OCI-M1 (cell line): ENCODE results near the gene REEP1.

Source experiments
- DNase-seq: peaks from one replicate; lab custom pipeline; 2025; lab: John Stamatoyannopoulos, UW

The REEP1 gene

GRCh38 chr2:86305915-86306254 is 31.5 kb downstream of the REEP1 start:
- DNase-seq: no peak

- no peak for DNase-seq
Measured at GRCh38 chr2:86305195-86305914, 32.1 kb downstream of the REEP1 start.

GRCh38 chr2:86304416-86304815 is 33.0 kb downstream of the REEP1 start:
- DNase-seq: no peak

- DNase-seq: no peak
Measured at GRCh38 chr2:86302320-86302719, 35.1 kb downstream of the REEP1 start.

- DNase-seq: no peak
Measured at GRCh38 chr2:86301711-86302202, 35.7 kb downstream of the REEP1 start.

GRCh38 chr2:86301009-86301408 is 36.4 kb downstream of the REEP1 start:
- no peak for DNase-seq

GRCh38 chr2:86300496-86300895 is 36.9 kb downstream of the REEP1 start:
- DNase-seq: peak; percentile 39

GRCh38 chr2:86298411-86299390 is 38.7 kb downstream of the REEP1 start:
- DNase-seq: no peak

- DNase-seq: peak; percentile 27
Measured at GRCh38 chr2:86297382-86298147, 39.9 kb downstream of the REEP1 start.

GRCh38 chr2:86296947-86297346 is 40.5 kb downstream of the REEP1 start:
- no peak for DNase-seq

- no peak for DNase-seq
Measured at GRCh38 chr2:86295066-86295465, 42.4 kb downstream of the REEP1 start.

GRCh38 chr2:86293612-86294011 is 43.8 kb downstream of the REEP1 start:
- DNase-seq: no peak

GRCh38 chr2:86292571-86293515 is 44.6 kb downstream of the REEP1 start:
- DNase-seq: no peak

GRCh38 chr2:86291328-86291662 is 46.1 kb downstream of the REEP1 start:
- DNase-seq: no peak

- peak; percentile 4 for DNase-seq
Measured at GRCh38 chr2:86290596-86291327, 46.7 kb downstream of the REEP1 start.

GRCh38 chr2:86286516-86286915 is 50.9 kb downstream of the REEP1 start:
- peak; percentile 36 for DNase-seq

GRCh38 chr2:86285981-86286380 is 51.4 kb downstream of the REEP1 start:
- no peak for DNase-seq

- no peak for DNase-seq
Measured at GRCh38 chr2:86285571-86285970, 51.9 kb downstream of the REEP1 start.

GRCh38 chr2:86284987-86285386 is 52.4 kb downstream of the REEP1 start:
- no peak for DNase-seq

GRCh38 chr2:86284401-86284841 is 53.0 kb downstream of the REEP1 start:
- DNase-seq: no peak
